Head of caudate nucleus (tissue), 42 donors: ENCODE results near the gene PLD6.

Experiments used
- DNase-seq, 42 donors: peaks; one replicate each; pipeline versions ENCODE4 v3.0.0 to v3.0.0-alpha.2; 2020 to 2021; ENCODE audit warnings: mixed read lengths in 7 of 42
- intact Hi-C: fragments of 100-400 bp; cut with DNase I; formaldehyde crosslinking; loops from one replicate; pipeline ENCODE4 v1.15.0; 2022

PLD6 gene

GRCh38 chr17:17229416-17230384, 23.6 kb upstream of the PLD6 start:
- intact Hi-C loops = no loop called here
- peak in 1 of 42 donors; percentile 40 for DNase-seq

- DNase-seq = peak in 20 of 42 donors; percentile 37 to 82 (median 49)
- intact Hi-C loops = no loop called here
These were observed 22.6 kb upstream of the PLD6 start for GRCh38 chr17:17228521-17229279.

GRCh38 chr17:17227608-17228520, 21.7 kb upstream of the PLD6 start:
- intact Hi-C loops = no loop called here
- peak in 10 of 42 donors; percentile 22 to 66 (median 52) for DNase-seq

- intact Hi-C loops = no loop called here
- no peak for DNase-seq
These were observed 20.5 kb upstream of the PLD6 start for GRCh38 chr17:17226451-17227265.

GRCh38 chr17:17225901-17226300, 19.8 kb upstream of the PLD6 start:
- intact Hi-C loops = no loop called here
- no peak for DNase-seq

GRCh38 chr17:17224137-17224536, 18.0 kb upstream of the PLD6 start:
- DNase-seq = no peak
- intact Hi-C loops = no loop called here

GRCh38 chr17:17223736-17224135, 17.6 kb upstream of the PLD6 start:
- intact Hi-C loops = no loop called here

GRCh38 chr17:17221329-17221728, 15.2 kb upstream of the PLD6 start:
- intact Hi-C loops = no loop called here
- DNase-seq = peak in 1 of 42 donors; percentile 39

More at GRCh38 chr17:17223736-17224135, 17.6 kb upstream of the PLD6 start:
- no peak for DNase-seq

- no peak for DNase-seq
- intact Hi-C loops = no loop called here
These were observed 14.4 kb upstream of the PLD6 start for GRCh38 chr17:17220529-17220928.

GRCh38 chr17:17217995-17218394, 11.9 kb upstream of the PLD6 start:
- intact Hi-C loops = no loop called here
- DNase-seq = no peak

- intact Hi-C loops = no loop called here
- no peak for DNase-seq
These were observed 10.6 kb upstream of the PLD6 start for GRCh38 chr17:17216776-17217175.

GRCh38 chr17:17216236-17216635, 10.1 kb upstream of the PLD6 start:
- intact Hi-C loops = no loop called here
- no peak for DNase-seq

- no peak for DNase-seq
- intact Hi-C loops = no loop called here
These were observed 9.4 kb upstream of the PLD6 start for GRCh38 chr17:17215575-17215974.

- intact Hi-C loops = no loop called here
- no peak for DNase-seq
These were observed 8.7 kb upstream of the PLD6 start for GRCh38 chr17:17214646-17215436.

- intact Hi-C loops = no loop called here
- DNase-seq = no peak
These were observed 7.6 kb upstream of the PLD6 start for GRCh38 chr17:17213775-17214174.

GRCh38 chr17:17207998-17208397, 1.9 kb upstream of the PLD6 start:
- DNase-seq = no peak
- intact Hi-C loops = no loop called here

- peak in 1 of 42 donors; percentile 72 for DNase-seq
- intact Hi-C loops = no loop called here
These were observed 791 bp upstream of the PLD6 start for GRCh38 chr17:17206913-17207335.
